ENCODE results near the gene OR2G2. TPM values are rescaled to one million over a fixed set of nuclear protein-coding genes. Genes with fewer than 3 reads are reported as not detected.

The OR2G2 gene
- total RNA-seq, 1 experiment from 2014 or later = not detected

DNA sequence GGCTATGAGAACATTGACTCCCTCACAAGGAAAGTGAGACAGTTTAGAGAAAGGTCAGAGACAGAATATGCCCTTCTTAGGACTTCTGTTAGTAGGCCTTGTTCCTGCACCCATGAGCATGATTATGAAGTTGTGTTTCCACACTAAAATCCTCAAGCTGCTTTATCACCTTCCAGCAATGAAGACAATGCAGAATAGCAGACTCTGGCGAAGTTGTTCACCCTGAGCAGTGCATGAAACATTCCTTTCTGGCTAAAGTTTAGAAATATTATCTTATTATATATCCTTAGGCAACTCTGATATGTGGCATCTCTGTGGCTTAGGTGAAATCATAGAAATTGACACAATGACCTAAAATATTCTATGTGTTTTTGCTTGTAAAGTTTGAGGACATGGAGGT, 13.9 kb upstream of the OR2G2 start:
- no TSS peak for BruUV-seq (replicated peaks)

GRCh38 chr1:247574664-247575063, 13.5 kb upstream of the OR2G2 start:
- no peaks in the 10 kb centered on the region for H3K27me3 Mint-ChIP-seq (ENCODE audit: unreplicated experiment)
- H3K4me3 Mint-ChIP-seq (ENCODE audit: low read depth, unreplicated experiment) = no peak overlapping the region
- no peaks in the 10 kb centered on the region for H3K4me1 Mint-ChIP-seq (ENCODE audit: low read depth, unreplicated experiment)
- no peaks in the 10 kb centered on the region for H3K36me3 Mint-ChIP-seq (ENCODE audit: insufficient read depth, unreplicated experiment)
- no peak for DNase-seq
- CTCF ChIA-PET = no interaction called here
- peaks cover 29% of the 10 kb centered on the region for H3K9me3 Mint-ChIP-seq (ENCODE audit: low read depth, unreplicated experiment)
- no peak for TF ChIP-seq CTCF (IDR thresholded peaks at IDR 0.05; ENCODE audit: unreplicated experiment)
- BruUV-seq (replicated peaks) = no TSS peak
- no peak overlapping the region for H3K27ac Mint-ChIP-seq (ENCODE audit: unreplicated experiment)
- intact Hi-C loops (cut with micrococcal nuclease; ENCODE audit: unreplicated experiment) = no loop called here

More for the DNA sequence above, 13.9 kb upstream of the OR2G2 start:
- no peaks in the 10 kb centered on the region for H3K36me3 Mint-ChIP-seq (ENCODE audit: insufficient read depth, unreplicated experiment)
- no peak for TF ChIP-seq CTCF (IDR thresholded peaks at IDR 0.05; ENCODE audit: unreplicated experiment)
- intact Hi-C loops (cut with micrococcal nuclease; ENCODE audit: unreplicated experiment) = no loop called here
- CTCF ChIA-PET = no interaction called here
- no peak overlapping the region for H3K4me3 Mint-ChIP-seq (ENCODE audit: low read depth, unreplicated experiment)
- H3K27ac Mint-ChIP-seq (ENCODE audit: unreplicated experiment) = no peak overlapping the region
- peaks cover 28% of the 10 kb centered on the region for H3K9me3 Mint-ChIP-seq (ENCODE audit: low read depth, unreplicated experiment)
- no peak for DNase-seq
- H3K4me1 Mint-ChIP-seq (ENCODE audit: low read depth, unreplicated experiment) = no peaks in the 10 kb centered on the region
- no peaks in the 10 kb centered on the region for H3K27me3 Mint-ChIP-seq (ENCODE audit: unreplicated experiment)

DNA sequence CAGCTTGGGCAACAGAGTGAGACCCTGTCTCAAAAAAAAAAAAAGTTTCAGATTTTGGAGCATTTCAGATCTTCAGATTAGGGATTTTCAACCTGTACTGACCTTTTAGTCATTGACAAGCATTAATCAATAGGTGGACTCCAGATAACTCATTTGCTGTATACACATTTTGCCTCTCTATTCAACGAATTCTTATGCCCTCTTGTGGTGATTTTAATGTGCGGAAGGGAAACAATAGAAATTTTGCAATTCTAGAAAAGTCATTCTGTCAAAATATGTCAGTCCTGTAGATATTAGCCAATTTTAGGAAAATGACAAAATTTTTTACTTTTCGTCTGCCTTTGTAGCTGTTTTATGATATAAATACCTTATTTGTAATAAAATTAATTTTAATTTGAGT, 11.6 kb upstream of the OR2G2 start:
- no peak overlapping the region for H3K4me3 Mint-ChIP-seq (ENCODE audit: low read depth, unreplicated experiment)
- no peaks in the 10 kb centered on the region for H3K27me3 Mint-ChIP-seq (ENCODE audit: unreplicated experiment)
- peaks cover 25% of the 10 kb centered on the region for H3K9me3 Mint-ChIP-seq (ENCODE audit: low read depth, unreplicated experiment)
- no peak overlapping the region for H3K27ac Mint-ChIP-seq (ENCODE audit: unreplicated experiment)
- intact Hi-C loops (cut with micrococcal nuclease; ENCODE audit: unreplicated experiment) = no loop called here
- CTCF ChIA-PET = no interaction called here
- no peaks in the 10 kb centered on the region for H3K4me1 Mint-ChIP-seq (ENCODE audit: low read depth, unreplicated experiment)
- DNase-seq = no peak
- no TSS peak for BruUV-seq (replicated peaks)
- no peak for TF ChIP-seq CTCF (IDR thresholded peaks at IDR 0.05; ENCODE audit: unreplicated experiment)
- no peaks in the 10 kb centered on the region for H3K36me3 Mint-ChIP-seq (ENCODE audit: insufficient read depth, unreplicated experiment)

- no peak overlapping the region for H3K27ac Mint-ChIP-seq (ENCODE audit: unreplicated experiment)
- H3K27me3 Mint-ChIP-seq (ENCODE audit: unreplicated experiment) = no peaks in the 10 kb centered on the region
- BruUV-seq (replicated peaks) = no TSS peak
- DNase-seq = no peak
- CTCF ChIA-PET = no interaction called here
- H3K4me1 Mint-ChIP-seq (ENCODE audit: low read depth, unreplicated experiment) = no peaks in the 10 kb centered on the region
- no peaks in the 10 kb centered on the region for H3K36me3 Mint-ChIP-seq (ENCODE audit: insufficient read depth, unreplicated experiment)
- peaks cover 23% of the 10 kb centered on the region for H3K9me3 Mint-ChIP-seq (ENCODE audit: low read depth, unreplicated experiment)
- intact Hi-C loops (cut with micrococcal nuclease; ENCODE audit: unreplicated experiment) = no loop called here
- no peak for TF ChIP-seq CTCF (IDR thresholded peaks at IDR 0.05; ENCODE audit: unreplicated experiment)
- no peak overlapping the region for H3K4me3 Mint-ChIP-seq (ENCODE audit: low read depth, unreplicated experiment)
These were observed 9.2 kb upstream of the OR2G2 start for GRCh38 chr1:247578946-247579460.

All from Calu3 (cell line).